22Rv1 (cell line): ENCODE results near the gene ARID5A.

Source experiments
- H3K27ac ChIP-seq: fragments of 450-650 bp; 2 replicates; pipeline ENCODE4 v1.5.1; 2017
- CTCF ChIP-seq: fragments of 450-650 bp; IDR thresholded peaks from 2 replicates; pipeline ENCODE4 v1.5.1; 2017; ENCODE audit warnings: mild to moderate bottlenecking
- ZFX ChIP-seq: fragments of 450-650 bp; IDR thresholded peaks from 2 replicates; pipeline ENCODE4 v1.6.1; 2017; ENCODE audit warnings: antibody characterized with exemption, borderline replicate concordance

ARID5A gene

GRCh38 chr2:96574364-96574763 is 37.8 kb downstream of the ARID5A start:
- TF ChIP-seq CTCF (no peak), ZFX (no peak)
- no peak overlapping the region for H3K27ac ChIP-seq

GRCh38 chr2:96575785-96576456 is 39.4 kb downstream of the ARID5A start:
- no peak for TF ChIP-seq CTCF
- no peak for TF ChIP-seq ZFX
- H3K27ac ChIP-seq = no peak overlapping the region

- no peak overlapping the region for H3K27ac ChIP-seq
- no peak for TF ChIP-seq ZFX
- no peak for TF ChIP-seq CTCF
Measured at GRCh38 chr2:96577501-96577900, 40.9 kb downstream of the ARID5A start.

GRCh38 chr2:96578731-96579130 is 42.2 kb downstream of the ARID5A start:
- TF ChIP-seq ZFX = no peak
- no peak for TF ChIP-seq CTCF
- H3K27ac ChIP-seq = no peak overlapping the region

- TF ChIP-seq ZFX (no peak), CTCF (no peak)
- no peak overlapping the region for H3K27ac ChIP-seq
Measured at GRCh38 chr2:96579422-96579821, 42.9 kb downstream of the ARID5A start.

GRCh38 chr2:96580771-96581170 is 44.2 kb downstream of the ARID5A start:
- TF ChIP-seq CTCF (peak; percentile 41), ZFX (no peak)
- no peak overlapping the region for H3K27ac ChIP-seq

- no peak for TF ChIP-seq CTCF
- H3K27ac ChIP-seq = no peak overlapping the region
Measured at GRCh38 chr2:96584017-96584416, 47.5 kb downstream of the ARID5A start.
